DMS153 (cell line): Measurements from ENCODE around the gene TTC29.
"Not testable (repeated sequence)": the region's sequence is repeated elsewhere in the genome, so short reads cannot be mapped to it uniquely, and the experiment has no call there.

Experiments used
- DNase-seq: peaks from one replicate; lab custom pipeline; 2025; lab: John Stamatoyannopoulos, UW

TTC29 gene

GRCh38 chr4:146855761-146856160 is 89.9 kb downstream of the TTC29 start:
- DNase-seq, result no peak

GRCh38 chr4:146852360-146852759 is 93.3 kb downstream of the TTC29 start:
- no peak for DNase-seq

- no peak for DNase-seq
These were observed 98.3 kb downstream of the TTC29 start for GRCh38 chr4:146847345-146847744.

GRCh38 chr4:146846882-146847281 is 98.8 kb downstream of the TTC29 start:
- DNase-seq, result no peak

GRCh38 chr4:146844761-146845160 is 100.9 kb downstream of the TTC29 start:
- no peak for DNase-seq

GRCh38 chr4:146842876-146843275 is 102.8 kb downstream of the TTC29 start:
- no peak for DNase-seq

GRCh38 chr4:146840731-146841130 is 104.9 kb downstream of the TTC29 start:
- DNase-seq, result no peak

- DNase-seq, result no peak
These were observed 110.6 kb downstream of the TTC29 start for GRCh38 chr4:146835096-146835495.

GRCh38 chr4:146834263-146835034 is 111.2 kb downstream of the TTC29 start:
- no peak for DNase-seq

- no peak for DNase-seq
These were observed 112.1 kb downstream of the TTC29 start for GRCh38 chr4:146833530-146833929.

GRCh38 chr4:146822980-146823379 is 122.7 kb downstream of the TTC29 start:
- not testable (repeated sequence) for DNase-seq

- DNase-seq, result no peak
These were observed 130.9 kb downstream of the TTC29 start for GRCh38 chr4:146814750-146815149.

- no peak for DNase-seq
These were observed 150.0 kb downstream of the TTC29 start for GRCh38 chr4:146795711-146796110.

GRCh38 chr4:146793727-146794126 is 151.9 kb downstream of the TTC29 start:
- no peak for DNase-seq

- no peak for DNase-seq
These were observed 154.2 kb downstream of the TTC29 start for GRCh38 chr4:146791439-146791838.

- no peak for DNase-seq
These were observed 155.1 kb downstream of the TTC29 start for GRCh38 chr4:146790515-146790914.

GRCh38 chr4:146787731-146788130 is 157.9 kb downstream of the TTC29 start:
- no peak for DNase-seq

GRCh38 chr4:146776691-146777090 is 169.0 kb downstream of the TTC29 start:
- DNase-seq, result no peak

- DNase-seq, result no peak
These were observed 182.1 kb downstream of the TTC29 start for GRCh38 chr4:146763560-146763959.

- DNase-seq, result no peak
These were observed 183.6 kb downstream of the TTC29 start for GRCh38 chr4:146762016-146762415.

GRCh38 chr4:146742416-146742815 is 203.2 kb downstream of the TTC29 start:
- no peak for DNase-seq

GRCh38 chr4:146739182-146739581 is 206.5 kb downstream of the TTC29 start:
- no peak for DNase-seq

- DNase-seq, result not testable (repeated sequence)
These were observed 222.1 kb downstream of the TTC29 start for GRCh38 chr4:146723519-146723918.

GRCh38 chr4:146709956-146710355 is 235.7 kb downstream of the TTC29 start:
- DNase-seq, result no peak
